Bone marrow (tissue), 2 donors: ENCODE results near the gene E2F8.

Experiments used
- DNase-seq, 2 donors: peaks; one replicate each; lab custom pipeline; 2025; lab: John Stamatoyannopoulos, UW

E2F8 gene

GRCh38 chr11:19187114-19187832 lies 53.5 kb downstream of the E2F8 start:
- DNase-seq, result no peak

- DNase-seq, result no peak
Measured at GRCh38 chr11:19185516-19186052, 55.2 kb downstream of the E2F8 start.

DNA sequence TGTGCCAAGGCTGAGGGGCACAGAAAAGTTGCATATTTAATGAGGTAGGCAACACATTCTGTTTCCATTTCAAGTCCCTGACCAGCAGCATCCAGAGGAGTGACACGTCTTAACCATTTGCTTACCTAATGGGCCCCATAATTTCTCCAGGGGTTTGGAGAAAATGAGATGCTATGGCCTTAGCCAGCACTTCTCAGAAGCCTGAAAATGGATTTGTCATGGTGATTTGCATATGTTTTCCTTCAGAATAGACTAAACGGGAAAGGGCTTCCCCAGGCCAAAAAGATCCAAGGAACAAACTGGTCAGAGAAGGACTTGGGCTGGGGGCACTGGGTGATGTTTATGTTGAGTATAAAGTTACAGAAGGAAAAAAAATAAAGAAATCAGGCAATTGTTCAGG lies 55.7 kb downstream of the E2F8 start:
- no peak for DNase-seq

GRCh38 chr11:19183646-19184045 lies 57.1 kb downstream of the E2F8 start:
- DNase-seq, result no peak

GRCh38 chr11:19181531-19182261 lies 59.0 kb downstream of the E2F8 start:
- DNase-seq, result no peak

- no peak for DNase-seq
Measured at GRCh38 chr11:19176629-19177186, 64.0 kb downstream of the E2F8 start.
